Stimulated activated CD4-positive, alpha-beta T cell treated with anti-CD3 and anti-CD28 coated beads, TNF-alpha, amount 100 ng/mL, for 1 hour (primary cell): ENCODE measurements around the gene SLITRK3.
"Not testable (repeated sequence)": the region's sequence is repeated elsewhere in the genome, so short reads cannot be mapped to it uniquely, and the experiment has no call there.

Source experiments
- DNase-seq, 3 donors: peaks; one replicate each; pipeline ENCODE4 v3.0.0-alpha.2; 2020; ENCODE audit warnings: low read depth in 3 of 3, low spot score in 1 of 3

Gene SLITRK3

DNA sequence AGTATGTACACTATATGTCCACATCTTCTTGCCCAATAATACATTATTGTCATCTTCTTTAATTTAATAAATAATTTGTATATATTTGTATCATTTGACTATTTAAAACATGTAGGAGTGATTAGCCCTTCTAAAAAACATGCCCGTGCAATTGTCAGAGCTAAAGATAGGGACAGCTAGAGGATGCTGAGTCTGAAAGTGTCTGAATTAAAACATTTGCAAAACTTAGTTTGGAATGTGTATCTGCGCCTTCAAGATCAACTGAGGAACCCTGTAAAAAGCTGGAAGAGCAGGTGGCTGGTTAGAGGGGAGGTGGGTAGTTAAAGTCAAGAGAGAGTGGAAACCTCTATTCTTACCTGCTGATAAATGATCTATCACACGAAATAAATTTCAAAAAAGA lies 4.7 kb downstream of the SLITRK3 start:
- DNase-seq, result no peak

DNA sequence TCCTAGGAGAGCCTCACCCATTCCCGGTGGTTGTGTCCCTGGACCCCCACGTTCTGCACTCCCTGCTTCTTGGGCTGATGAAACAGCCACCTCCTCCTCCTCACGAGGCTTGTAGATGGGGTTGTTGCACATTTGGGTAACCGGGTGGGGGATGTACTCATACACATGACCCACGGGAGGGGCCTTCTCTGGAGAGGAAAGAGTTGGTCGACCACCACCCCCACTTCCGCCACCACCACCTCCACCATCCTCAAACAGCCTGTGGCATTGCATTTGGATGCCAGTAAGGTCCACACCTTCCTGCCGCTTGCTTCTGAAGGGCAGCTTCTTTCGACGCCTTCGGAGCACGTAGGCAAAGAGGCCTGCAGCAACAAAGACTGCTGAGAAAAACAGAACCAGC lies 7.7 kb downstream of the SLITRK3 start:
- no peak for DNase-seq

DNA sequence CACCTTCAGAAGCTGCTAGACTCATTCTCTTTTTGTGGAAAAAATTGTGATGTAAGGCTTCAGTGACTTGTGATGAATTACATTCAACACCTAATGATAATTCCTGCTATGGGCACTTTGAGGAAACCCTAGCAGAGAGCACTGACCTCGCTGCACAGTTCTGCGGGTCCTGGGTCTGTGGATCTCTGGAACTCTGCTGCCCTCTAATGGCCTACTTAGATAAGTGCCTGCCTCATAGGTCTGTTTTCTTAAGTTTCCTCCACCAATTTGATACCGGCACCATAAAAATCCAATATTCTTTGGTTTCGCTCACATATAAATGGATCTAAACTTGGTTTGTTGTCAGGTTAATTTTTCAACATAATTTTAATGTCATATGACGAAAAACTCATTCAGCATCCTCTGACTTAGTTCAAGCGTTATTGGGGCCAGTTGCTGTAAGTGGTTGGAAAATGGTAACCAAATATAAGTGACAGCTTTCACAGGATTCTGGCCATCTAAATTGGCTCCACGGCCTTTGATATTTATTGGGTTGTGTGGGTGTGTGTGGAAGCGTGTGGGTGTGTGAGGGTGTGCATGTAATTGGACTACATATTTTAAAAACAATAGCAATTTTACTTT lies 10.4 kb downstream of the SLITRK3 start:
- DNase-seq, result no peak

DNA sequence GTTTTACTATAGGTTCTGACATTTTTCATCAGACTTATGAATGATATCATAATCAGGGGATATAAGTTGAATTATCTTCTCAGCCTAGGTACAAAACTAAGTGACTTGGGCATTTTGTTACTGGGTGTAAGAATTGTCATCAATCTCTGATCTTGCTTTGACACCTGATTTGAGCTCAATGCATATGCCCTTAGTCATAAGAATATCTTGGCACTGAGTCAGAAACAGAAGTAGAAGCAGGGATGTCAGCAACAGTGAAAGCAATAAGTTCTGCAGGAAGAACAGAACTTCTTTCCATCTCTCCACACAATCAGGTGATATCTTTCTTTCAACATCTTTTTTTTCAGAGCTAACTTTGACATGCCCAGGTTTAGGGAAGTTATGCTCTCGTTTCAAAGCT lies 14.6 kb downstream of the SLITRK3 start:
- no peak for DNase-seq

DNA sequence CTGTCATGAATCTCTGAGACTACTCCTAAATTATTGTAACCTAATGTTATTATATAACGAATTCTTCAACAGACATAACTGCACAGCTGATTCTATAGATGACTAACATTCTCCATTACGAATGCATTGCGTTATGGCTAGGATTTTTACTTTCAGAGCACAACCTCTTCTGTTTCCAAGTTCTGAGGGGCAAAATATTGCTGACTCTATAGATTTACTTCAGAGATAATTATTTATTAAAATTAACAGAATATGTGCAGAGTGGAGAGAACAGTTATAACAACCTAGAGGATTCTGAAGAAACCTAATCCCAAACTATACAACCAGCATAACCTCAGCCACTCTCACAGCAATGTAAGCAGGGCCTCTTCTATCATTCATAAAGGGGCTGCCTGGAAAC lies 25.9 kb downstream of the SLITRK3 start:
- no peak for DNase-seq

DNA sequence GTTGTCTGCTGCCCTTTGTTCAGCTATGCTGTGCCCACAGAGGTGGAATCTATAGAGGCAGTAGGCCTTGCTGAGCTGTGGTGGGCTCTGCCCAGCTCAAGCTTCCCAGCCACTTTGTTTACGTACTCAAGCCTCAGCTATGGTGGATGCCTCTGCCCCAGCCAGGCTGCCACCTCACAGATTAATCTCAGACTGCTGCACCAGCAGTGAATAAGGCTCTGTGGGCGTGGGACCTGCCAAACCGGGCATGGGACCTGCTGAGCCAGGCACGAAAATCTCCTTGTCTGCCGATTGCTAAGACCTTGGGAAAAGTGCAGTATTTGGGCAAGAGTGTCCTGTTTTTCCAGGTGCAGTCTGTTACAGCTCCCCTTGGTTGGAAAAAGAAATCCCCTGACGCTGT lies 26.8 kb downstream of the SLITRK3 start:
- DNase-seq, result no peak

DNA sequence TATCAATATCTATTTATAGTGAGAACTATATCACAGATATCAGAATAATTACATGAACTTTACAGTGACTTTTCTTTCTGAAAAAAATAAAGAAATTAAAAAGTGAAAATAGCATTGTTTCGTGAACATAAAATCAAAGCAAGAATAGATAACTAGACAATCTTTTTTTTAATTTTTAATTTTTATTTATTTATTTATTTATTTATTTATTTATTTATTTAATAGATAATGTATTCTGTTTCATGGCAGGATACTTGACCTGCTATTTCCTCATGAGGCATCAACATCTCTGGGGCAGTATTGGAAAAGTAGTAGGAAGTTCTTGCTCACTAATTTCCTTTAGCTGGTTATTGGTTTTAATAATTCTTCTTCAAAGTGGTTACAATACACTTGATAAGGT lies 33.3 kb downstream of the SLITRK3 start:
- no peak for DNase-seq

DNA sequence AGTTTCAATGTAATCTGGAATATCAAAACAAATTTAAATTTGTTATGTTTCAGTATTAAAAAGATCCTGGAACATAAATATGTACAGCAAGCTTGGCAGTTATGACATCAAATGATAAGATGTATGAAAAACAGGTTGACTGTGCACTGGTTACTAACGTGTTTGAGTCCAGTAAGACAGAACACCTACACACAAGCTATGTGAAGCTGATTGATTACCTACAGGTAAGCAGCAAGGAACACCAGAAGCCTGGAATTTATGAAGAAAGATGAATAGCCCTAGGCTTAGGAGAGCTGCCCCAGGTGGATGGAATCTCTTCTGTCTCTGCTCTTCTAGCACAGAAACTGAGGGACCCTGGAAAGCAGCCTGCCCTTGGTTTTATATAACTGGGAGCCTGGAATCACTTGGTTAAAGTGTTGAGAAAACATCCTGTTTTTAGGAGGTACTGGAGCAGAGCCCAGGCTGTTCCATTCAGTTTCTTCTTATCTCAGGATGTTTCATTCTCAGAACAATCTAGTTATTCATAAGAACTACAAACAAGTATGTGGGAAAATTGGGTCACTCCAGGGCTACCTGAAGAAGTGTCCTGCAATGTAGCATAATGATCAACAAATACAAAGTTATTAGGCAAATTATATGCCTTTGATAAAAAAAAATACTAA lies 36.3 kb downstream of the SLITRK3 start:
- DNase-seq, result no peak

DNA sequence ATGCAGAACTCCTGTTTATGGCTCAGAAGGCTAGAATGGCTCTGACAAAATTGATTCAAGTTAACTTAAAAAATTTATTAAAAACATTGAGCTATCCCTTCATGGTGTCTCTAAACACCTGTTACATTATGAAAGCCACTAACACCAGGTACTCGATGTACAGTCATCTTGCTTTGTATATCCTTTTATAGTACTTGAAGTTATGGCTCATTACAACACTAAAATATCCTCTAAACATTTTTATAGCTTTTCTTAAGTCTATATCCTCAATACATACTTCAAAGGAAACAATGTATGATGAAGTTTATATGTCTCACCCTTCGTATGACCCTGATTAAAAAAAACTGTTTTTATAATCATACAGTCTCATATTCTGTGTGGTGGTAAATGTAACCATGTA lies 38.2 kb downstream of the SLITRK3 start:
- DNase-seq, result no peak

DNA sequence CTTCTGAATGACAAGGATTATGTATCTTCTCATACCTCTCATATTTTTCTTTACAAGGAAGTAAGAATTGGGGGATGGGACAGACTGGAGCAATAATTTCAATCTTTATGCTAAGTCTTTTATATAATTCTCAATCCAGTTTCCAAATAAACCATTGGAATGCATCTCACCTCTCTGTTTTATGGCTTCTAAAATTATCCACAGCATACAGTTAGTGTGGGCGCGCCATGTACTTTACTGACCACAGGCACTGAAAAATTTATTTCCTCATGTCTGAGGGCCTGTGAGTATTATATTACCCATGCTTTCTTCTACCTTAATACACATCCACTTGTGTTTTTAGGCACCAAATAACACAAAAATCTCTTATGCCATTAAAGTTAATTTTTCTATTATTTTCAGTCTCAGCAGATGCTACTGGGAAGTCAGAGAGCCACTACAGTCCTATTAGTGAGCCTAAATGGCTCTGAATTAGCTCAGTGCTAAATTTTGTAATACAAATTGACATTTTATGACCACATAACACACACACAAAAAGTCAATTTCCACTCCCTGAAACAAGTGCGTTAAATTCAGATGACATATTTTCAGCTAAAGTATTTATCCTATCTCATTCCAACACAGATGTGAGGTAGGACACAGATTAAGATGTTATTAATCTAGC lies 39.3 kb downstream of the SLITRK3 start:
- DNase-seq, result no peak

DNA sequence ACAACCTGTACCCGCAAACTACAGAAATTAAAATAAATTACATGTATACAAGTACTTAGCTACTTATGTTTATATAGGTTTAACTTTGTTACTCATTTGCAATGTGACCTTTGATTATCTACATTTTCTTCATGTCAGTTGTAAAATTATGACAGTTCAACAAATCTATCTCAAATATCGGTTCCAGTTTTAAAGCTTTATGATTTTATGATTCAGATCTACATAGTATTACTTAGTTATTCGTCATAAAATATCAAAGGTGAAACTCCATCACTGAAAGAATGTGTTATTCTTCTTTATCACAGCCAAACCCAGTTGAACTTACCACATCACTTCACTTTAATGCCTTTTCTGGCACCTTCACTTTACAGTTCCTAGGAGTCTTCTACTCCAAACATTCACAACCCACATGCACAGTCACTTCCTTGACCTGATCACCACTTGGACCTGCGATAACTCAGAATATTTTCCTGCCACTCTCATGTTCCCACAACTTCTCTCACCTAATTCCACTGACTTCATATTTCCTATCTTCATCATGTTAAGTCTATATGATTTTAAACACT lies 47.2 kb downstream of the SLITRK3 start:
- DNase-seq, result no peak

DNA sequence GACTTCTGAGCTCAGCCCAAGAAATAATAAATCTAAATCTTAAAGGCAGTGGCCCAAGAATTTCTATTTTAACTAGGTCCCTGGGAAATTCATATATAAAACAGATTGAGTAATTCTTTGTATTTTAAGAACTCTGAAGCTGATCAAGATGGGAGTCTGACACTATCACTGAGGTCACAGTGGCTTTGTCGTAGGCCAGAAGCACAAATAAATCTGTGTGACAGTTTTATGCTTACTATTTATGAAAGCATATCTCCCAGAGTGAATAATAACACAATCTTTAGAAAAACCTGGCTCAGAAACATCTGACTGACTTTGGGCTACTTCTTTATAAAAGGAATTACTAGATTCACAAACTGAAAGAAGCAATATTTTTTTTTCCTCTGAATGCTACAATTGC lies 51.9 kb downstream of the SLITRK3 start:
- no peak for DNase-seq

DNA sequence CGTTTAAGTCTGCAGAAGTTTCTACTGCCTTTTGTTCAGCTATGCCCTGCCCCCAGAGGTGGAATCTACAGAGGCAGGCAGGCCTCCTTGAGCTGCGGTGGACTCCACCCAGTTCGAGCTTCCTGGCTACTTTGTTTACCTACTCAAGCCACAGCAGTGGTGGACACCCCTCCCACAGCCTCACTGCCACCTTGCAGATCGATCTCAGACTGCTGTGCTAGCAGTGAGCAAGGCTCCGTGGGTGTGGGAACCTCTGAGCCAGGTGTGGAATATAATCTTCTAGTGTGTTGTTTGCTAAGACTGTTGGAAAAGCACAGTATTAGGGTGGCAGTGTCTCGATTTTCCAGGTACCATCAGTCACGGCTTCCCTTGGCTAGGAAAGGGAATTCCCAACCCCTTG lies 56.3 kb downstream of the SLITRK3 start:
- not testable (repeated sequence) for DNase-seq
